ENCODE measurements around the gene HHAT. TPM values are rescaled to one million over a fixed set of nuclear protein-coding genes. Genes with fewer than 3 reads are reported as not detected.

The HHAT gene
- total and polyA plus RNA-seq, 2 of the 13 experiments (the other 11 are each of a cell fraction or from before 2014, with no cell fraction given), result 2.6 to 4.9 TPM

GRCh38 chr1:210321131-210321530 lies 7.6 kb upstream of the HHAT start (continued):
- no peak for TF ChIP-seq TFDP2 (CRISPR knock-in tag; IDR thresholded peaks at IDR 0.05)

GRCh38 chr1:210321552-210321951 lies 7.2 kb upstream of the HHAT start:
- Histone ChIP-seq H3K9me3 (ENCODE audit: low read length) (no peaks in the 10 kb centered on the region), H3K27me3 (ENCODE audit: control insufficient read depth in 1 of 2, insufficient read depth in 2 of 2, low read length in 2 of 2) (no peaks in the 10 kb centered on the region), H4K20me1 (ENCODE audit: insufficient read depth, low read length) (no peaks in the 10 kb centered on the region), H3K4me2 (ENCODE audit: low read depth, low read length) (no peak overlapping the region), H2AFZ (ENCODE audit: low read length) (no peak overlapping the region), H3K4me1 (ENCODE audit: insufficient read depth, low read length) (no peaks in the 10 kb centered on the region), H3K27ac (ENCODE audit: extremely low read length, insufficient read depth, low read length) (no peak overlapping the region), H3K79me2 (ENCODE audit: insufficient read depth, low read length) (no peaks in the 10 kb centered on the region), H3K9ac (ENCODE audit: insufficient read depth, low read depth, low read length) (no peak overlapping the region), H3K4me3 (replicated peaks in 1 of 3; ENCODE audit: insufficient read depth in 1 of 3, low read depth in 2 of 3, low read length in 3 of 3) (no peak overlapping the region), H3K36me3 (replicated peaks in 1 of 2; ENCODE audit: control insufficient read depth in 1 of 2, insufficient read depth in 2 of 2, low read length in 2 of 2) (no peaks in the 10 kb centered on the region)
- 64% methylated on average over 8 of the region's 8 CpGs for WGBS (ENCODE audit: low lambda C conversion rate)
- DNase-seq (ENCODE audit: low spot score) (no peak), FAIRE-seq (no peak), ATAC-seq (no peak)
- intact Hi-C loops (cut with micrococcal nuclease; ENCODE audit: unreplicated experiment), result no loop called here
- POLR2A ChIA-PET, result no interaction called here
- in situ Hi-C loops (cut with HindIII; ENCODE audit: extremely low pct_ligation_motif_present, low pct_unique_long_range_greater_than_20kb), result loop anchor here (25.0 kb wide), 1 partner anchor 459 kb away; no protein-coding TSS in a partner anchor
- CTCF ChIA-PET (ENCODE audit: low intra/inter-chr PET ratio, low total read pairs), result no interaction called here
- BruUV-seq (replicated peaks), result no TSS peak
- TF ChIP-seq ZNF816 (CRISPR knock-in tag; IDR thresholded peaks at IDR 0.05; ENCODE audit: borderline replicate concordance) (no peak), ZNF354B (CRISPR knock-in tag; IDR thresholded peaks at IDR 0.05) (no peak), NBN (conservative IDR thresholded peaks at IDR 0.05) (no peak)

GRCh38 chr1:210323957-210324356 lies 4.7 kb upstream of the HHAT start:
- intact Hi-C loops (cut with micrococcal nuclease; ENCODE audit: unreplicated experiment), result no loop called here
- no peak for FAIRE-seq
- Histone ChIP-seq H3K4me2 (ENCODE audit: low read depth, low read length) (no peak overlapping the region), H3K27me3 (ENCODE audit: control insufficient read depth in 1 of 2, insufficient read depth in 2 of 2, low read length in 2 of 2) (no peaks in the 10 kb centered on the region), H3K27ac (ENCODE audit: extremely low read length, insufficient read depth, low read length) (no peak overlapping the region), H3K36me3 (replicated peaks in 1 of 2; ENCODE audit: control insufficient read depth in 1 of 2, insufficient read depth in 2 of 2, low read length in 2 of 2) (no peaks in the 10 kb centered on the region), H3K4me3 (replicated peaks in 1 of 3; ENCODE audit: insufficient read depth in 1 of 3, low read depth in 2 of 3, low read length in 3 of 3) (no peak overlapping the region), H3K9me3 (ENCODE audit: low read length) (no peaks in the 10 kb centered on the region), H2AFZ (ENCODE audit: low read length) (no peak overlapping the region), H4K20me1 (ENCODE audit: insufficient read depth, low read length) (no peaks in the 10 kb centered on the region), H3K4me1 (ENCODE audit: insufficient read depth, low read length) (peaks cover 6% of the 10 kb centered on the region), H3K9ac (ENCODE audit: insufficient read depth, low read depth, low read length) (no peak overlapping the region), H3K79me2 (ENCODE audit: insufficient read depth, low read length) (no peaks in the 10 kb centered on the region)
- ChIA-PET POLR2A (no interaction called here), CTCF (ENCODE audit: low intra/inter-chr PET ratio, low total read pairs) (no interaction called here)
- in situ Hi-C loops (cut with HindIII; ENCODE audit: extremely low pct_ligation_motif_present, low pct_unique_long_range_greater_than_20kb), result loop anchor here (25.0 kb wide), 1 partner anchor 462 kb away; no protein-coding TSS in a partner anchor
- 0% methylated on average over 1 of the region's 1 CpG for WGBS (ENCODE audit: low lambda C conversion rate)
- ATAC-seq, result no peak
- no peak for TF ChIP-seq NFIB (CRISPR knock-in tag; IDR thresholded peaks at IDR 0.05; ENCODE audit: borderline replicate concordance)
- TF ChIP-seq NFRKB (IDR thresholded peaks at IDR 0.05), result no peak
- no peak for TF ChIP-seq MLLT10 (CRISPR knock-in tag; IDR thresholded peaks at IDR 0.05)
- TF ChIP-seq ZNF296 (CRISPR knock-in tag; conservative IDR thresholded peaks at IDR 0.05), result no peak
- no TSS peak for BruUV-seq (replicated peaks)
- DNase-seq (ENCODE audit: low spot score), result no peak
